ENCODE results near the gene EDIL3.
A peak's percentile ranks its signal among the peaks of the same experiment; 100 is the strongest.
"Not testable (repeated sequence)": the region's sequence is repeated elsewhere in the genome, so short reads cannot be mapped to it uniquely, and the experiment has no call there.

EDIL3 gene

DNA sequence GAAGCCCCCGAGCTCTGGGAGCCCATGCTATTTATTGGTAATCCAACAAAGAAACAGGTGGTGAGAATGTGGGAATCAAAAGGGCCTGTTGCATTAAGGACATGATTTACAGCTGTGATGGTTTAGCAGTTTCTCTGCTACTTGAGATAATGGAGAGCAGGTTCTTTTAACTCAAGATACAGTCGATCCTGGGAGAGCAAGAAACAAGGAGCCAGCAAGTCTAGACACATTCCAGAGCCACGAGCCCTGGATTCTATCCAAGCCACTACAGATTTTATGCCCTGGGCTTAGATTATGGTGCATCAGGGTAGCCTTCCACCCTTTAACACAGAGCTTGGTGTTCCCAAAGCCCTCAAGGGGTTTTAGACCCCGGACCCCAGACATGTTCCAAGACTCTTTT is 87.0 kb downstream of the EDIL3 start:
- DNase-seq = not testable (repeated sequence)

DNA sequence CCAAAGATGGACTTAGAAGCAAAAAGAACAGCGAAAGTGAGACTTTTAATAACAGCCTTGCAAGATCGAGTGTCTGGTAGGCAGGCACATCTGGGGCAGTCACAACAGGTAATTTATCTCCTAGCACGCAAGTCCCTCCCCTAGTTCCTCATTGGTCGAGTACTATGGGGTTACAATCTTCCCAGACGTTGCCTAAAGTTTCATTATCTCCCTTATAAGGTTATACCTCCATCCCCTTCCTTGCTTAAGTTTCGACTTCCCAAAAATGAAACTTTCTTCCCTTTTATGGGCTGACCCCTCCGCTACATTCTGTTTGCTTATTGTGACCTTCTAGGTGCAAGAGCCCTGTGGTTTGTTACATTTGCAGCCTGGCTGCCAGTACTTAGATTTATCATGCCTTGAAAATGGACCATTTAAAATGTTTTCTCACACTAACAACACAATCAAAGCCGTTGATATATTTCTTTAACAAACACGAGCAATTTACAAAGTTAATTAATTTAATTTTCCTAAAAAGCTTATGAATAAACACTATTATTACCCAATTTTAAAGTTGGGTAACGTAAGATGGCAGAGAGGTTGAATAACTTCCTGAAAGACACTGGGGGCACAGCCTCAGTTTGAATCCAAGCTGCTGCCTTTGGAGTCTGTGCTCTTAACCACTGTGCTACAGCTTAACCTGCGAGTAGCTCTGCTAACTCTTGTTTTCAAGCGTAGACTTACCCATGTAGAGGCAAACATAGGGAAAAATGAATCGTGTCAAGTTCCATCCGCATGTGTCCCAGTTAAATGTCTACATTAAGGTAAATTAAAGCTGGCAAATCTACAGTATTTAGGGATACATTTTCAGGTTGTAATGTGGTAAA is 91.7 kb downstream of the EDIL3 start:
- DNase-seq = no peak

DNA sequence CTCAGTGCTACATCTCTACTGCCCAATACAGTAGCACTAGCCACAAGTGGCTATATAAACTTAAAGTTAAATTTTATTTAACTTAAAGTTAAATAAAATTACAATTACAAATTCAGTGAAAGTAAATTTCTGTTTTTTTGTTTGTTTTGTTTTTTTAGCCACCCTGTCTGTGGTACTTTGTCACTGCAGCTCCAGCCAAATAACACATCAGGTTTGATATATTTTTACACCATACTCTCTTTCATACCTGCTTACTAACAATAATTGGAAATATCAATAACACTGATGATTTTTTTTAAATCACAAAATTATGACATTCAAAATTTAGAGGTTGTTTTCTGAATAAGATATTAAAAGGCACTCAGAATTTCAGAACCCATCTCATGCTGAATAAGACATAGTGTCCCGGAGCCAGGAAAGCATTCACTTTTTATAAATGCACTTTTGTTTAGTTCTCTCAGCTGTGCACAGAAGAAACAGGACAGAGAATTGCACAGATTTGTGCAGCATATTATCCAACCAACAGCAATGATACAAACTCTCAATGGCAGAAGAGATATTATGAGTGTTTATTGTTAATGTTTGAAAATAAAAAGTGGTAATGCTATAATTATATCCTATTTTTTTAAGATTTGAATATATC is 92.6 kb downstream of the EDIL3 start:
- no peak for DNase-seq

DNA sequence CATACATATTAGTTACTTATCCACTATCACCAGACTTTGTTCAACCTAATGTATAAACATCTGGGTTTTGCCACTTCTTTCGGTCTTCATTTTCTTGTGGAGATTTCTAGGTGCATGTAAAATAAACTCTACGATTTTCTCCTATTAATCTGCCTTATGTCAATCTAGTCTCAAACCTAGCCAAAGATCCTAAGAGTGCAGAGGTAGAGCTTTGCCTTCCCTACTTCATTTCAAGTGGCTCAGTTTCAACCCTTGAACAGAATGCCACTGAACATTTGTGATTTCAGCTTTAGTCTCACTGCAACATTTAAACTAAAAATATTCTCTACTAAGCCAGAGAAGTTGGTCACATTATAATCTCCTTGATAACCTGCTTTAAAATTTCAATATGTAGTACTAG is 94.0 kb downstream of the EDIL3 start:
- DNase-seq = no peak

DNA sequence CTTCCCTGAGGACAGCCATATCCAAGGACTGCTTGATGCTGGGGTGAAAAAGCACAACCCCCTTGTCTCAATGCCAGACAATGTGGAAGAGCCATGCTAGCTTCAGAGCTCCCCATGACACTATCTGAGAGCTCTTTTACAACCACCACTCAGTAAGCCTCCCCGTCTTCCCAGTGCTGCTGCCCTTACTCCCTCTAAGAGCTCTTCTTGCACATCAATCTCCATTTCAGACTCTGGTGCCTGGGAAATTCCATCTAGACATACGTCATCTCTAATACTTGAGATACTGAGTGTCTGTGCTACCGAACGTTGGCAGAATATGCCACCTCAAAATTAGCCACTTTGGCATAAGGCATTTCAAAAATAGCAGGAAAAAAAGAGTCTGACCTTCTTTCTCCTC is 94.5 kb downstream of the EDIL3 start:
- DNase-seq = no peak

DNA sequence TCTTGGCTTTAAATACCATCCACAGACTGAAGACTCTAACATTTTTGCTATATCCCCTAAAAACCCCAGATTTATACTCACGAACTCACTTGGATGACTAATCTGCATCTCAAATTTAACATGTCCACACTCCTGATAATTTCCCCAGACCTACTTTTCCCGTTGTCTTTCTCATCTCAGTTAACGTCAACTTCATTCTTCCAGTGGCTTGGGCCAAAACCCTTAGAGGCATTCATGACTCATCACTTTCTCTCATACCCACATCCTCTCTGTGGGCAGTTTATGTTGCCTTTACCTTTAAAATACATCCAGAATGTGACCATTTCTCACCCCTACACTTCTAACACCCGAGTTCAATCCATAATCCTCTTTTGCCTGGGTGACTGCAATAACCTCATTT is 96.7 kb downstream of the EDIL3 start:
- DNase-seq = peak; percentile 20

DNA sequence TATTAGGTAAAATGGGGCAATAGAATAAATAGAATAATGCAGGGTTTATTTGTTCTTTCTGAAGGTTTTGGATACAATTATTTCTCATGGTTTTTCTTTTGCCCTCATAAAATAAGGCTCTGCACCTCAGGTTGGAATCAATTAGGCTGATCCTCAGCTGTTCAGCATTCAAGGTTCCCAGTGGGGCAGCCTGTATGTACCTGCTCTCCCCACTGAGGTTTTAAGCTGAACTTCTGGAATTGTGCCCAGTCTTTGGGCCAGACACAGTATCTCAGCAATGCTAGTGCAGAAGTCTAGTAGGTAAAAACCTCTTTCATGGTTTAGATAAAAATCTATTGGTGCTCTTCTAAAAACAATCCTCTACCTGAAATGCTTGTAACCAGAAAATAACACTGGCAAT is 98.0 kb downstream of the EDIL3 start:
- no peak for DNase-seq

DNA sequence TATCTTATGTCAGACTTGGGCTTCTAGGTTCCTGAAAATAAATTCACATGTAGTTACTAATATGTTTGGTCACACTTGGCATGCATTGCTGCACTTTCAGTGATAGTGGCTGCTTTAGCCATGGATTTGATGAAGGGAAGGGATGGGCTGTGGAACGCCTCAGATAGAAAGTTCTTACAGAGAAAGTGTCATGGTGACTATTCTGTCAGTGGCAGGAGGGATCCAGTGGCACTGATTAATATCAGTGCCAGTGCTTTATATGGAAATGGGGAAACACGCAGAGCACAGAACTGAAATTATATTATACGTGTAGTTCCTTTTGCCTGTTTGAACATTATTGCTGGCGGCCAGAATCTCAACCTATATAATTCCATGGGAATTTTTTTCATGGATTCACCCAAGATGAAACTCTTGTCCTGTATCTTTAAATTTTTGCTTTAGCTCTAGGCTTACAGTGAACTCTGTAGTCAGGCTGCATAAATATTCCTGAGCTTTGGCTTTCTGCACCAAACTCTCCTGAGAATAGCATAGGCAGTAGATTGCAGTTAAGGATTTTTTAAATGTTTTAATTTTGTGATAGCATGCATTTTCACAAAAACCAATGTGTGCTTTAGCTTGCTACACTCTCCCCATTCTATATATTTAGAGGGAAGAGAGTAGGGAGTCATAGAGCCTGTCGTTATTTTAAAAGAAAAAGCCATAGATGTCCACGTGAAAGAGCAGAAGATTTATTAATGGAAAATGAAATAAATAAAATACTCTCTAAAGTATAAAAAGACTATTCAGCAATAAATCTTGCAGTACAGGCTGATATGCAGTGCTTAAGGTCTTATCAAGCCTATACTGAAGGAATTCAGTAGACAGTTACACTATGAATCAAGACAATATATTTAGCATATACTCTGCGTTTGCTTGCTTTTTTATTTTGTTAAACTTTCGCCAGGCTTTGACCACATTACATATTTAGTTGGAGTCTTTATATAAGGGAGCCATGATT is 98.7 kb downstream of the EDIL3 start:
- DNase-seq = no peak

DNA sequence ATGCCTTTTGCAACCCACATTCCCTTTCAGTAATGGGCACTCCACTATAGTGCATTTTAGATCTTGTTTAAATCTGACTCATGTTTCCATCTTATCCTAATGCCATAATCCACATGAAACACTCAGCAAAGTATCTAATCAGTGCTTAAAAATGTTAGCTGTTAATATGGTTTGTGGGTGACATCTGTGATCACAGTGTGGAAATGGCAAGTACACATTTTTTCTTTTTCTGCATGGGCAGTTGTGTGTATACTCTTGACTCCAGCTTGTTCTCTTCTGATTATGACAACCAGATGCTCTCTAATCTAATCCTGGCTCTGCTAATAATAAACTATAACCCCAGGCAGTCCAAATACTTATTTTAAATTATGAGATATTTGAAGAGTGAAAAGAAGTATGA is 103.3 kb downstream of the EDIL3 start:
- DNase-seq = no peak

DNA sequence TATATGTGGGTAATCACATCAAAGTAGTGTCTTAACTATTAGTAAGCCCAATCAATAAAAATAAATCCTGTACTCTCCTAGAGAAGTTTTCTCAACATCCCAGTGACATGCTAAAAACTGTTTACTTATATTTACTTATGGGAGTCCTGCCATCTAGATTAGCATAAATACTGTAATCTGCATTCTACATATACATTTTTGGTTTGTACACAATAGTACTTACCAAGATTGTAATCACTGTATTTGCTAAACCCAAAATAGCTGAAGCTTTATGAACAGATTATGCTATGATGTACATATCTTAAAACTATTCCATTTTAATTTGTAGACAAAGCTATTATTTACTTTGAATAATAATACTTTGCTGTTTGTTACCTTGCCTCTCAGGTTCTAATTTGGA is 105.4 kb downstream of the EDIL3 start:
- no peak for DNase-seq

DNA sequence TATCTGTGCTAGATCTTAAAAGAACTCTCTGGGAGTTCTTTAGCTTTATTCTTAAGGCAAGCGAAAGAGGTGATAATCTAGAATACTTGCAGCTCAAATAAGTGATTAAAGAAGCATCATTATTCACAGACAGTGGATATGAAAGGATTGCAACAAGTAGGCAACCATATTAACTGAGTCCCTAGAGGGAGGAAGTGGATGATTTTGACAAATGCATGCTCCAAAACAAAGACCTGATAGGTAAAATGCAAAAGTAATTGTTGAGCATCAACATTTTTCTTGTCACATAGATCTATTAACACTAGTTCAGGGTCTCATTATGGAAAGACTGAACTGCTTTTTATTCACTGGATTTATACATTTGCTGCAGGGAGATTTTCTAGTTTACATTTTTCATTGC is 109.1 kb downstream of the EDIL3 start:
- no peak for DNase-seq

DNA sequence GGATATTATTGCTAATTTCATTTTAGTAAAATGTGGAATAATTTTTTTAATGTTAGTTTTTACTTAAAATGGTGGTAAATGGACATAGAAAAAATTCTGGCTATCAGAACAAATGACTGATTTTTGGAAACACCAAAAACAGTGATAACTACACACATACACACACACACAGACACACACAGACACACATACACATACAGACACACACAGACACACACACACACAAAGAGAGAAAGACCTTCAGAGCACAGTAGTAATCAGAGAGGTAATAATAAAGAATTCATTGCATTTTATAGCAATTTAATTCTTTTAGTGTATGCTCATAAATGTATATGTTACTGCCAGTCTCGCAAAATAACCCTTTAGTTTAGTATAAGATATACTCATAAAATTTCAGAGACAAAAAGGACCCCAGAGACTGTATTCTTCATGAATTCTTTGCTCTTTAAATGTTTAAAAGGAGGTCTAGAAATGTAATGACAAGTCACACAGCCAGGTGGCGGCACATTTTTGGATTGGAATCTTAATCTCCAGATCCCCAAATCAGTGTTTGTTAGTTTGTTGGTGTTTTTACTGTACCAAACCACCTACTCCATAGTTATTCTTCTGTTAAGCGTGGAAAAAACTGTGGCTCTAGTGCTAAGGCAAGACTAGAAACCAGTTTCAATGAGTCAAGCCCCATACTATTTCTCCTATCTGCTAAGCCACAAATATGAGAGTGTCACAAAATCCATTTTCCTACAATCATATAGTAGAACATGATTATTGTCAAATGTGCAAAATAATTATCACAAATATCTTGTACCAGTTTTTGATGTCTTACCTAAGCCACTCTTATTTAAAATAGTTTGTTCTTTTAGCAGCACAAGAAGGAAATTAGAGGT is 109.9 kb downstream of the EDIL3 start:
- peak; percentile 60 for DNase-seq

DNA sequence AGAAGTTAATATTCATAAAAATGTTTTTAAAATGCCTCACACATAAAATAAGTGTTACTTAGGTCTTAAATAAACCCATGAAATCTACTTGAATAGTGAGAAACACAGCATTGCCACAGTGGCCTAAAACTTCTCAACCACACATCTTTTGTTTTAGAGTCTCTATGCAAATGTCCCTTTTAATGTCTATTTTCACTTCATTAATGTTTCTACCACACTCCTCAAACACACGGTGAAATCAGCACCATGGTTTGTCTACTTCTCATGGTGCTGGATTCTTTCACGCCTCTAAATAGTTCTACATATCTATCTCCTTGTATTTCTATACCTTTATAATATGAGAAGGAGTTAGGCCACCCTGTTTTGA is 111.2 kb downstream of the EDIL3 start:
- DNase-seq = no peak

DNA sequence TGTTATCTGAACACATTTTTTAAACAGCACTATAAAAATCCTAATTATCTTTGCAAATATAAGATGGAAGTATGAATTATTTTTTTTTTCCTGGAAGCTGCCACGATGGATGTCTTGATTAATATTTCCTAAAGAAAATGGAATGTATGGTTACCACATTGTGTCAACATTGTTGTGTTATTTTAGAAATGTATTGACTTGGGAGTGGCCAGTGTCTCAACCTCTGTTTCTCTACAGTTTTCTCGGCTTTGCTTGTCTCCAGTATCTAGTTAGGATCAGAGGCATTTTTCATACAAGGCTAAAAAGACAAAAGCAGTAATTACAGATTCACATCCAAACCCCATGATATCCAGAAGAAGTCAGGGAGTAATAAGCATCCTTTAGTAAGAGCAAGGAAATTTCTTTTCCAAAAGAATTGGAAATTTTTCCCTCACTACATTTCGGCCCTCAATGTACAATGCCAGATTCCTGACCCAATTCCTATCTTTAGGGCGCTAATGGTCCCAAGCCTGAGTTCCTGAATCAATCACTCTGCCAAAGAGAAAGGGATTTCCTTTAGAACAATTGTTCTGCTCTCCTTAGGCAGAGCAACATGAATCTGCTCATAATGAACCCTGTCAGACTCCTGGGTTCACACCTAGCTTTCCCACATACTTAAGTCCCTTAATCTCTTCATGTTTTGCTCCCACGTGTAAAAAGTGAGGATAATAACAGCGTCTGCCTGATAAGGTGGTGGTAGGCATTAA is 111.7 kb downstream of the EDIL3 start:
- DNase-seq = no peak

DNA sequence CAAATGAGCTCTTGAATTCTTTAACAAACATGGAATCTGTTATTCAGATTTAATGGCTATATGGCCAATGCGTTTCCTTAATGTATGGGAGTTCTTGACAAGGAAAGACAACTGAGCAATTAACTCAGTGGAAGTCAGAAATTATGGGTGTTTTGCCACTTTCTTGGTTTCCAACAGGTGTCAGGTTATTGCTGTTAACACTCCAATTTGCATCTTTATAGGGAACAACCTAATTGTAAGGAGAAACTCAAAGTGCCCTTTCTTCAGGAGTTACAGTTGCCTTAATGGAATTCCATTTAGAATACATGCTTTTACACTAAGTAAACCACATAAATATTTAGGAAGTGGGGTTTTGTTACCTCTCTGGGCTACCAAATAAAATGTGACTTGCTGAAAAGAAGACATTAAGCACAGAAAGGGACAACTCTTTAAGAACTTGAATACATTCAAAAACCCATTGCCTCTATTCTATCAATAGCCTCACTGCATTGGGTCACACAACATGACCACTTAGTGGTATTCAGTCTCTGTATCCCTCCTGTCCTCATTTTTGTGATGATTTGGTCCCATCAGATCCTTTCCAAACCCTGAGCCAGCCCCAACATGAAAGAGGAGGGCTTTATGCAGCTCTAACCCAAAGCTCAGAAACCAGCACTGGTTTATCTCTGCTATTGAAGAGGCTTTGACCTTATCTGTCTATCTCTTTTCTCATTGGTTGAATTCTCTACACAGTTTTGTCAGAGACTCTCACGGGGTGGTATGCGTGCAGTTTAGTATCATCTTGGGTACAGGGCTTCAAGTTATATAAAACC is 118.7 kb downstream of the EDIL3 start:
- DNase-seq = no peak

DNA sequence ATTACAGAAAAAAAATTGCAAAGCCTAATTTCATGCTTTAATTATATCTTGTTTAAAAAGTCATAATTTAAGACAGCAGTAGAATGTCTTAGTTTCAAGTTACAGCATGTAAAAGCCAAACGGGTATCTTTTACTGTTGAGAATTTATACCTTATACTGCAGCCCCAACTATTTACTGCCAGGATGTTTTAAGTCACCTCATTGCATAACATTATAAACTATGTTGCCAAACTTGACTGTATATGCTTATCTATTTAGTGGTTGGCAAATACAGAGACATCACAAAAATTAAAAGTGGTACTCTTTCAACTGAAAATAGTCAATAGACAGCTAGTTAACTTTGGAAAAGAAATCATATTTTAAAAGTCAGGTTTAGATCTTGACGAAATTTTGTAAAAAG is 119.5 kb downstream of the EDIL3 start:
- DNase-seq = no peak

DNA sequence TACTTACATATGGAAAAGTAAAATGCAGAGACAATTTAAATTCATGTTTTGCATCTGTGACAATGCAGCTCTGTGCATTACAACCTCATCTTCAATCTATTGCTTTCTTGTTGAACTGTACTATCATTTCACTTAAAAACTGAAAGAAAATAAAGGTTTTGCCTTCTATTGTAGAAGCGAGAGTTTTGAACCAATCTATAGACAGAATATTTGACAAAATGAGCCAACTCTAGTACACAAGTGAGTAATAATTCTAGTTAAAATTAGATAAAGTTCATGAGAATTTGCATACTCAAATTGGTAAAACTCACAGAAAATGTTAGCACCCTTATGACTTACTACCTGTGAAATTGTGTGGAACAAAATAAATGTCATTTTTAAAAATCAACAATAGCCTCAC is 123.7 kb downstream of the EDIL3 start:
- DNase-seq = no peak

DNA sequence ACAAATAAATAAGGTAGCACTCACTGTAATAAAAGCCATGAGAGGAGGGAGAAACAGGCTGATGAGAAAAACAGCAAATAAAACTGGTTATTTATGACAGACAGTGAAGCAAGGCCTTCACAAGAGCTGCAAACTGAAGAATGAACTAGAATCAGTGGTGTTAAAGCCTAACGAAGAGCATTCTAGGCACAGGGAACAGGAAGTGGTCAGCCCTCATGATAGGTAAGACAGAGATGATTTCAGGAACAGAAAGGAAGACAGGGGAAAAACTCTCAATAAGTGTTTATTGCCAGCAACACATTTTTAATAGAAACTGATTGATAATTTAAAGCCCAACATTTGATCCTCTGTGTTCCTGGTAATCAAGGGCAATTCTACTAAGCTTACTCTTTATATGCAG is 124.5 kb downstream of the EDIL3 start:
- no peak for DNase-seq

DNA sequence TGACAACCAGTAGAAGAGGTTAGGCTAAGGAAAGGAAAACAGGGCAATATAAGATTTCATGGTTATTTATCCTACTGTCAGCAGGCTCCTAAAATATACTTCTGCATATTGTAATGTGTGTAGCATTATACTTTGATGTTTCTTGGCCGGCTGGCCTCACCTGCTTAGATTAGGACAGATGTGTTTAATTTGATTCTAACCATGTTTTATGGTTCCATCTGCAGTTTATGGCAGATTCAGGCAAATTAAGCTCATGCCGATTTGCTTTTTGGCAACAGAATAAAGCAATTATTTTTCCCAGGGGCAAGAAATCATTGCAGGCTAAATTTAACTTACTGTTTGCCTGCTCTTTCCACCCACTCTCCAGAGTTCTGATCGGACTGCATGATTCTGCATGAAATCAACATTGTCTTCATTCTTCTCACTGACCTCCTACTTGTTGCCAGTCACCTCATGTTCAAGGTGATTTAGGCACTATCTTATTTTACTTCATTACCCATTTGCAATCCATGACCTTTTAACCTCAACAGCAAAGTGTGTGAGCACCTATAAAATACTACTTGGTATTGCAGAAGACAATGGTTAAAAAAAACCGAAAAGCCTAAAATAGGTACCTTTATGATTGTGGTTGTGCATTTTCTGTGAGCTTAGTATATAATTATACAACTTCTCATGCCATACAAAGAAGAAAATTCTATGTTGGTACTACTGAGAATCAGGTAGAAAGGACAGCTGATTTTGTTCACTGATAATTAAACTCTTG is 125.2 kb downstream of the EDIL3 start:
- DNase-seq = no peak

DNA sequence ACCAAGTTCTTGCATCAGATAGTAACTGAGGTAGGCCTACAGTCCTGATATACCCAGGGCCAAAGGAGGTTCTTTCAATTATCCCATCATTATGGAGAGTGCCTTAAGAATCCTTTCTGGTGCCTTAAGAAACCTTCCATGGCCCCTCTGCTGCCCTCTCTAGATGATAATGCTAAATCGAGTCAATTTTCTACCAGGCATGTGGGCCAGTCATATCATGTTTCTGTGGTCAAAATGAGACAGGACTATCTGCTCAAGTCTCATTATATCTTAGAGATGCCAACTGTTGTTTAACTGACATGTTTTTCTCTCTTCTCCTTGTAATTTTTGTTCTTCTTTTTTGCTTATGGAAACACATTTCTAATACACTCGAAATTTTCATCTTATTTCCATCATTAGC is 127.6 kb downstream of the EDIL3 start:
- no peak for DNase-seq
